GM21723 (cell line): Measurements from ENCODE around the gene FLCN.
A peak's percentile ranks its signal among the peaks of the same experiment; 100 is the strongest.
"Not testable (repeated sequence)": the region's sequence is repeated elsewhere in the genome, so short reads cannot be mapped to it uniquely, and the experiment has no call there.

Experiments
- ATAC-seq: cut with Tn5 transposase; IDR thresholded peaks from one replicate; pipeline ENCODE4 v1.9.1; 2021; ENCODE audit warnings: mild to moderate bottlenecking, moderate library complexity; ENCODE audit not compliant: unreplicated experiment

The FLCN gene

GRCh38 chr17:17214646-17215436 is 22.1 kb downstream of the FLCN start:
- no peak for ATAC-seq

DNA sequence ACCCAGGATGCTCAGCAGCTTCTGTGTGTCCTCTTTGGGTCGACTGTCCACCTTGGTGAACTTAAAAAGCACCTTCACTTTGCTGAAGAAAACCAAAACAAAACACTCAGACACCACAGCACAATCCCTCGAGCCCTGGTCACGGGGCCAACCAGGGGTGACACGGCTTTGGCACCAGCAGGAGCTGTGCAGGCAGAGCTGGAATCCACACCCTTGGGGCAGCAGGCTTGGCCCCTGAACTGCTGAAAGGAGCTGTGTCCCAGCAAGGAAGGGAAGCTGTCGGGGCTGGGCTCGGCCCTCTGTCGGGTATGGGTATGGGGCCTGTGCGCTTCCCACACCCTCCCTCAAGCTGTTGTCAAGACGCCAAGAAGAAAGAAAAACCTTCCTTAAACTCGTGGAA is 23.2 kb downstream of the FLCN start:
- ATAC-seq = no peak

DNA sequence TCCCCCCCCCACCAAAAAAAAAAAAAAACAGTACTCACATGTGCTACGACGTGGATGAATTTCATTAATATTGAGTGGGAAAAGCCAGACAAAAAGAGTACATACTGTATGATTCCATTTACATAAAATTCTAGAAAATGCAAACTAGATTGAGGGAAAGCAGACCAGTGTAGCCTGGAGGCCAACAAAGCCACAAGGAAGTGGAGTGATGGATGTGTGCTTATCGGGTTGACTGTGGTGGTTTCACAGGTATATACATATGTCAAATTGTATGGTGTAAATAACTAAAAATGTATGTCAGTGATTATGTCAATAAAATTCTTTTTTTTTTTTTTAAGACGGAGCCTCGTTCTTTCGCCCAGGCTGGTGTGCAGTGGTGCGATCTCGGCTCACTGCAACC is 29.0 kb downstream of the FLCN start:
- ATAC-seq = no peak

- ATAC-seq = no peak
Observed at GRCh38 chr17:17206913-17207335, 30.0 kb downstream of the FLCN start.

DNA sequence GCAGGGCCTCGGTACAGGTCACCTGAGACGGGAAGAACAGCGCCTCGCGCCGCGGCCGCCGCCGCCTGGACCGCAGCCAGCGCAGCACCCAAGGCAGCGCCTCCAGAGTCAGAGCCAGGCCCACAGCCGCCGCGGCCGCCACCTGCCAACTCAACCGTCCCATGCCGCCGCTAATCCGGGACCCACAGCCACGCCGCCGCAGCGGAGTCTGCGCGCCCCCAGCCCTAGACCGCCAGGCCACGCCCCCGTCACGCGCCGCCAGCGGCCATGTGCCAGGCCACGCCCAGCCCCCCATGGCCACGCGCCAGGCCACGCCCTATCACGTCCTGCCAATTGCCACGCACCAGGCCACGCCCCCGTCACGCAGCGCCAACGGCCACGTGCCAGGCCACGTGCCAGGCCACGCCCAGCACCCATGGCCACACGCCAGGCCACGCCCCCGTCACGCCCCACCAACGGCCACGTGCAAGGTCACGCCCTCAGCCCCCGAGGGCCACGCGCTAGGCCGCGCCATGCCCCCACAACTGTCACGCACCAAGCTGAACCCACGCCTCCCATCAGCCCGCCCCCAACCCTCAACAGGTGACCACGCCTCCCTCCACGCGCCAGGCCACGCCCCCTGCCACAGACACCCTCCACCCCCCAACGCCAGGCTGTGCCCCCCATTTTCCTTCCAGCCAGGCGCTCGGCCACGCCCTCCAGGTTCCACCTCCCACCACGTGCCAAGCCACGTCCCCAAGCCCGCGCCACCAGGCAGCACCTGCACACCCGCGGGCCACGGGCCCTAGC is 30.6 kb downstream of the FLCN start, which contains the start of gene PLD6:
Gene PLD6, minus strand, starts transcription at position 210 of the 789 bp plus-strand sequence. Its CDS starts 47 bp downstream, at position 163.
- peak; percentile 62 for ATAC-seq

DNA sequence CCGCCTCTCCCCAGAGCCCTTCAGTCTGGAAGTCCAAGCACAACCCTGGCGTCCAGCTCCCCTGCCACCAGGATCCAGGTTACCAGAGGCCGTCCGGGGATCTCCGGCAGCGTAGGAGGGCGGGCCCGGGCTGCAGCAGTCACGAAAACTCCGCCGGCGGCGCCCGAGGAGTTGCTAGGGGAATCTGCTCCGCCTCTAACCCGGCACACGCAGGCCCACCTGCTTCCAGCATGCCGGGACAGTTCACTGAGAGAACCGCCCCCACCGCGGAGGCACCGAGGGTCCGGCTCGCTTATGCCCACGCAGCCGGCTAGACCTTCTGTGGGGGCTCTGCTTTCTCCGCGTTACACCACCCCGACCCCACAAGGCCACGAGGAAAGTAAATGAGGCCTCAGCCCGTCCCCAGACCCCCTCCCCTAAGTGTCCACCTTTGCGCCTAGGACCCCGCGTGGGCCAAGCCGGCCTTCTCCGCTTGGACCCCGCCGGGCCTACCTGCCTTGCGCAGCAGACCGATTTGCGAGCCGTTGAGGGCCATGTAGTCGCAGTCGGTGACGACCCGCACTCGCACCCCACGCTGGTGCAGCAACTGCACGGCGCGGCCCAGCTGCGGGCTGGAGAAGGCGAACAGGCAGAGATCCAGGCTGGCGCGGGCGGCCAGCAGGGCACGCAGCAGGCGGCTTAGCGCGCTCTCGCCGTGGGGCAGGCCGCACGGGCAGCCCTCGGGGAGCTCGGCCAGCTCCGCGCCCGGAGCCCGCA is 31.4 kb downstream of the FLCN start:
- peak; percentile 28 for ATAC-seq

DNA sequence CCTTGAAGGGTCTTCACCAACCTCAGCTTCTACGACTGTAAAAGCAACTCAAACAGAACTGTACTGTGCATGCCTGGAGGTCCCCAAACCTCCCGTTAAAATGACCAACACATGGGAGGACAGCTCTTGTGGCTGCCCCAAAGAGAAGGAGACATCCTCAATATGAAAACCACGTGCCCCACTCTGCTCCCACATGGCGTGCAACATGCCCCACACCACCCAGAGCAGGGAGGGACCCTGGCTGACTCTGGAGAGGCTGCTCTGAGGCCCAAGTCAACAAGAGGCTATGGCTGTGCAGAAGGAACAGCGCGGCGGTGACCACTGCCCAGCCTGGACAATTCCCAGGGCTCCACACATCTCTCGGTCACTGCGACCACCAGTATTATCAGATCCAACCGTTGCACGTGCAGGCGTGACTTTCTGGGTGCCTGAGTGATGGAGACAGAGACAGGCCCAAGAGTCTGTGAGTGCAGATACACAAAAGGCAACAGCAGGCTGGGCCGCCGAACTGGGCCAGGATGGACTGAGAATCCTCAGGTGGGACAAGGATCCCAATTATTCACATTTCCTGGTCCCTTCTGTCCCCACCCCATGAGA is 32.2 kb downstream of the FLCN start:
- ATAC-seq = no peak

DNA sequence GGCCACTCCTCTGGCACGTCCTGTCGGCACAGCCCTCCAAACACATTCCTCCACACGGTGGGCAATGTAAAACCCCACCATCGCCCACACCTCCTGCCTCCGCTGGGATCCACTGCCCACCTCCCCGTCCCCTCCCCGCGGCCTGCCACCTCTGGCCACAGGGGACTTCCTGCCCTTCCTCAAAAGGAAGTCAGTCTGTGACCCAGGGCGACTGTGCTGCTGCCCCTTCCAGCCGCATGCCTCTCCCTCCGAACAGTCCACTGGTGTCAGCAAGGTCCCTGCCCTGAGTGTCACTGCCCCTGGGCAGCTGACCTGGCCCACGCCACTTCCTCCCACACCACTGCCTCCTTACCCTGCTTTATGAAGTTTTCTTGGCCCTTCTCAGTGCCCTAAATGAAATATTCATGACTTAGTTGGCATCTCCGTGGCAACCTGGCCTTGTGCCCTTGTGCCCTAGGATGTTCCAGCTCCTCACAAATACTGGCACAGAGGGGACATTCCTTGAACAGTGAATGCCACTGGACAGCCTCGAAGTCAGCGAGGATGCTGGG is 32.9 kb downstream of the FLCN start:
- no peak for ATAC-seq

DNA sequence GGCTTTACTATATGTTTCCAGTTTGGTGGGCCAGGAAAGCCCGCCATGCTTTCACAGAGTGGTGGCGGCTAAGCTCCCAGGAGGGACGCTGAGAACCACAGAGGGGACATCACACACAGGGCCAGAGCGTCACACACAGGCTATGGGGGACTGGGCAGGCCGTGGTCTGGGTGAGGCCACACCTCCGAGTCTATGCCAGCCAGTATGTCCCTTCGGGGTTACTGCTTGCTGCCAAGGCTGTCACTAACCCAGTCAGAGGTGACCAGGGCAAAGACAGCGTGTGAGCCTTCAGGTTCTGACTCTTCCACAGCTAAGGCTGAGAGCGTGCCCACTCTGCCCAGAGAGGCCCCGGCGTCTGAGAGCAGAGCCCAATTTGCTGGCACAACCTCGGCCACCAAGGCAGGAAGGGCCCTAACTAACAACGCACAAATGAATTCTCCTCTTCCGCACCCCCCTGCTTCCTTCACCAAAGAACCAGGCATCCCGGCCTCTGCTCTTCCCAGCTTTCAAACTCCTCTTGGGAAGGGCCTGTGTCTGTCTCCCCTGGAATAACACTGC is 33.7 kb downstream of the FLCN start:
- no peak for ATAC-seq

GRCh38 chr17:17201907-17202306 is 35.1 kb downstream of the FLCN start:
- ATAC-seq = no peak

DNA sequence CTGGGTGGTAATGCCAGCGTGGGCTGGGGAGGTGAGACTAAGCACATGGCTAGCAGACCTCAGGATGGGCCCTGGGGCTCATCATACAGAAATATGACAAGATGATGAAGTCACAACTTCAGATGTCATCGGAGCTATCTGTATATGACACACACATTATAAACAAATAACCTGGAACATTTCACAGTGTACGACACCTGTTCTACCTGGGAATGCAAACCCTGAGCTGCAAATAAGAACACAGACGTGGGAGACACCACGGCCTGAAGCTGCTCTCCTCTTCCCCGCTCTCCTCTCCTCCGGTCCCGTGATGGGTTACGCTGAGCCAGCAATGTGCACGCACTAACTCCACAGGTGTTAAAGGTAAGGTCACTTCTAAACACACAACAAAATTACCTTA is 35.7 kb downstream of the FLCN start:
- no peak for ATAC-seq

GRCh38 chr17:17200831-17201230 is 36.1 kb downstream of the FLCN start:
- no peak for ATAC-seq

DNA sequence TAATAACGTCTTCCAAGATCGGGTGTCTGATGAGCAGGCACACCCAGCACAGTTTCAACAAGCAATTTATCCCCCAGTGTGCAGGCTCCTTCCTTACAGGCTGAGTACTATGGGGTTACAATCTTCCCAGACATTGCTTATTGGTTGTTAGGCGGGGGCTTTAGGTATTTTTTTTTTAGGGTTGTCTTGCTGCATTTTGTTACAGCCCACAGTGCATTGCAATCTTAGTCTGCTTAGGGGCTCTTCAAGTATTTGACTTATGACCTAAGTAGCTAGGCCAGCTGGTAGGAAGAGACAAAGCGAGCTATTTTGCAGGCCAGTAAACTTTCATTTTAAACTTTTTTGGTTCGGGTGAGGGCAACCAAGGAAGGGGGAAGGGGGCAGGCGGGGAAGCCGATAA is 36.7 kb downstream of the FLCN start:
- no peak for ATAC-seq

DNA sequence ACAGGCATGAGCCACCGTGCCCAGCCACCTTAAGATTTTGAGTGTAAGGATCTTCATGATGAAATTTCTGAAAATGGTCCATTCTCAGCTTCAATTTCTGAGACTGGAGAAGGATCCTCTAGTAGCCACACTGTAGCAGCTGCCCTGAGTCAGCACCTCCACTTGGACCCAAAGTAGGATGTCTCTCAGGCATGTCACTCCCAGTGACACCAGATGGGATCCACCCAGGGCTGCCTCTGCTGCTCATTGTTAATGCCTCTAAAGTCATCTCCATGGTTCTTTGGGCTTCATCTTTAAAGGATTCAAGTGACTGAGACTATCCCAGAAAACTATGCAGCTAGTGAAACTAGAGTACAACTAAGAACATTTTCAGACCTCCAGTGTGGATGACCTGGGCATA is 38.7 kb downstream of the FLCN start:
- ATAC-seq = no peak

GRCh38 chr17:17196776-17197175 is 40.2 kb downstream of the FLCN start:
- ATAC-seq = no peak

GRCh38 chr17:17195466-17195865 is 41.5 kb downstream of the FLCN start:
- not testable (repeated sequence) for ATAC-seq

GRCh38 chr17:17191961-17192381 is 45.0 kb downstream of the FLCN start:
- ATAC-seq = no peak

- no peak for ATAC-seq
Observed at GRCh38 chr17:17191346-17191792, 45.6 kb downstream of the FLCN start.

- no peak for ATAC-seq
Observed at GRCh38 chr17:17190188-17190587, 46.8 kb downstream of the FLCN start.

DNA sequence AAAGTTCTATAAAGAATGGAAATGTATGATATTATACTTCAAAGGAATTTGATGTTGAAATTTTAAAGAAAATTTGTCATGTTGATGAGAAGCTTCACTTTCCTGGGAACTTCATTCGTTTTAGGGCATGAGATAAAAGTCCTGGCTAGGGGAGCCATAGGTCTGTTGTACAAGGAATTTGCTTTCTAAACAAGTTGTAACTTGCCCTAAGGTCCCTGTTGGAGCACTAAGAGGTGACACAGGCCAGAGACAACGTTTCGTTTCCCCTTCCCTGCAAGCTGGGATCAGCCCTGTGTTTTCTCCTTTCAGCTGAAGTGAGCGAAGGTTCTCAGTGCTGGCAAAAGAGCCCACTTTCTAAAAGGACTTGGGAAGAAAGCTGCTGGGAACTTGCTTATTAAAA is 47.4 kb downstream of the FLCN start:
- no peak for ATAC-seq
